Pancreas (tissue), 10 donors: Measurements from ENCODE around the gene SLC6A19. TPM values are rescaled to one million over a fixed set of nuclear protein-coding genes. Genes with fewer than 3 reads are reported as not detected.

Experiments
- ATAC-seq, 4 donors: fragments of 200-7000 bp; cut with Tn5 transposase; one replicate each; pipeline versions ENCODE4 v1.8.0 to v1.9.1; 2020; ENCODE audit warnings: mild to moderate bottlenecking in 4 of 4, moderate library complexity in 4 of 4
- DNase-seq, 6 donors: peaks; one replicate each; pipeline ENCODE4 v3.0.0-alpha.2; 2020
- FAIRE-seq: peaks from 2 replicates; lab custom pipeline; 2012; peaks lifted over from hg19 to GRCh38; lab: Jason Lieb, UNC
- H3K27ac ChIP-seq, 4 donors: fragments of 200-600 bp; sonication (generic); 1 replicate in 3 of 4; 2 replicates in 1 of 4; pipeline versions ENCODE4 v1.5.0 to v1.8.0; 2020
- H3K27me3 ChIP-seq, 4 donors: fragments of 200-600 bp; one replicate each; pipeline ENCODE4 v1.8.0; 2021
- H3K36me3 ChIP-seq, 3 donors: fragments of 200-600 bp; sonication (generic) in 1 of 3; one replicate each; pipeline versions ENCODE4 v1.5.0 to v1.8.0; 2020 to 2021
- H3K4me1 ChIP-seq, 3 donors: fragments of 200-600 bp; one replicate each; pipeline ENCODE4 v1.8.0; 2021
- H3K4me3 ChIP-seq, 4 donors: fragments of 200-600 bp; sonication (generic) in 2 of 4; one replicate each; pipeline versions ENCODE4 v1.5.0 to v1.8.0; 2020 to 2021
- H3K9me3 ChIP-seq, 4 donors: fragments of 200-600 bp; one replicate each; pipeline ENCODE4 v1.8.0; 2021
- CTCF ChIP-seq, 4 donors: fragments of 200-600 bp; sonication (generic) in 3 of 4; IDR thresholded peaks; one replicate each; pipeline versions ENCODE4 v1.5.0 to v1.8.0; 2021; ENCODE audit warnings: antibody characterized with exemption in 4 of 4
- WGBS, 2 donors: extraction: QIAGEN DNeasy Blood & Tissue Kit; methylation state at CpG; one replicate each; pipeline ENCODE4 v1.1.7; 2013; 5-methylcytosine and 5-hydroxymethylcytosine counted together
- intact Hi-C, 3 donors: fragments of 100-400 bp; cut with DNase I; formaldehyde crosslinking; loops; one replicate each; pipeline versions ENCODE4 v1.11.1 to v1.14.2; 2022
- polyA plus RNA-seq, 2 donors: library from polyadenylated mRNA; stranded (reverse); fragments of 200-250 nt; gene quantifications; one replicate each; pipeline ENCODE4 v1.2.3, GENCODE V29; 2013
- total RNA-seq, 6 donors: library from RNA; stranded (reverse); fragmentation: NEBNext Ultra II Directional in 4 of 6; extraction: Animal tissue kit (Norgen Biotek cat#: 25700) in 4 of 6; gene quantifications; one replicate each; pipeline versions ENCODE4 v1.2.1 to v1.2.4, GENCODE V29; 2021 to 2023
- donor health status: healthy with polysubstance abuse.
- donor health status: DM: no; HTN: no; CAD: no; lungs with moderate emphysema.
- donor health status: DM: no; HTN: no; CAD: no.
- donor health status: control.
- donor health status: control.
- donor health status: Bipolar disorder and iron deficiency.
- donor health status: DM: yes; HTN: yes; CAD: no.
- donor health status: DM: no; HTN: no; CAD: no.
- donor health status: DM: no; HTN: no; CAD: no.
- donor health status: DM: yes; HTN: yes; CAD: no.

SLC6A19 gene
- total and polyA plus RNA-seq, 8 donors = 0.08 to 3.9 (median 0.29) TPM

- intact Hi-C loops = no loop called here
- no peaks in the 10 kb centered on the region for H3K9me3 ChIP-seq
- peak in 1 of 6 donors; percentile 14 for DNase-seq
- peaks cover 0 to 4% (median 3%) of the 10 kb centered on the region in 3 donors for H3K4me1 ChIP-seq
- H3K27me3 ChIP-seq = no peaks in the 10 kb centered on the region
- no peak for TF ChIP-seq CTCF (IDR thresholded peaks at IDR 0.05)
- H3K27ac ChIP-seq = no peak overlapping the region
- WGBS, 2 donors = 89 to 91% methylated on average over 7 of the region's 7 CpGs
- FAIRE-seq = no peak
- no peak overlapping the region for H3K4me3 ChIP-seq
- ATAC-seq = no peak
- H3K36me3 ChIP-seq = no peaks in the 10 kb centered on the region
Observed at GRCh38 chr5:1202798-1203185, 1.4 kb downstream of the SLC6A19 start.

- ATAC-seq = no peak
- H3K27me3 ChIP-seq = no peaks in the 10 kb centered on the region
- 89 to 92% methylated on average over 22 to 24 of the region's 24 CpGs for WGBS, 2 donors
Observed at GRCh38 chr5:1203311-1203967, 2.0 kb downstream of the SLC6A19 start.

GRCh38 chr5:1203968-1204692, 2.7 kb downstream of the SLC6A19 start:
- Histone ChIP-seq H3K4me3 (no peak overlapping the region), H3K27ac (peak overlapping the region in 2 of 4 donors; percentile 35 to 67), H3K36me3 (no peaks in the 10 kb centered on the region), H3K4me1 (peaks cover 0 to 4% (median 3%) of the 10 kb centered on the region in 3 donors), H3K27me3 (no peaks in the 10 kb centered on the region), H3K9me3 (no peaks in the 10 kb centered on the region)
- DNase-seq = peak in 1 of 6 donors; percentile 70
- no peak for TF ChIP-seq CTCF (IDR thresholded peaks at IDR 0.05)
- 73 to 77% methylated on average over 25 of the region's 25 CpGs for WGBS, 2 donors
- no peak for ATAC-seq
- intact Hi-C loops = no loop called here
- FAIRE-seq = no peak

More at GRCh38 chr5:1203311-1203967, 2.0 kb downstream of the SLC6A19 start:
- no peaks in the 10 kb centered on the region for H3K9me3 ChIP-seq
- intact Hi-C loops = no loop called here
- peaks cover 0 to 4% (median 3%) of the 10 kb centered on the region in 3 donors for H3K4me1 ChIP-seq
- no peak for TF ChIP-seq CTCF (IDR thresholded peaks at IDR 0.05)
- H3K27ac ChIP-seq = no peak overlapping the region
- peak in 2 of 6 donors; percentile 24 to 68 for DNase-seq
- FAIRE-seq = no peak
- H3K4me3 ChIP-seq = no peak overlapping the region
- no peaks in the 10 kb centered on the region for H3K36me3 ChIP-seq

- H3K36me3 ChIP-seq = no peaks in the 10 kb centered on the region
- TF ChIP-seq CTCF (IDR thresholded peaks at IDR 0.05) = peak; percentile 21 to 47 (median 29)
- no peaks in the 10 kb centered on the region for H3K27me3 ChIP-seq
- DNase-seq = peak in 5 of 6 donors; percentile 58 to 80 (median 71)
- WGBS, 2 donors = 15% methylated on average over 18 of the region's 18 CpGs
- H3K9me3 ChIP-seq = no peaks in the 10 kb centered on the region
- ATAC-seq = peak; percentile 79 to 94 (median 90)
- H3K4me3 ChIP-seq = no peak overlapping the region
- intact Hi-C loops = no loop called here
- FAIRE-seq = no peak
- peak overlapping the region in 3 of 4 donors; percentile 35 to 67 (median 67) for H3K27ac ChIP-seq
- H3K4me1 ChIP-seq = peaks cover 0 to 4% (median 3%) of the 10 kb centered on the region in 3 donors
Observed at GRCh38 chr5:1204693-1205242, 3.4 kb downstream of the SLC6A19 start.
